ENCODE results near the gene GLCCI1.
"Not testable (repeated sequence)": the region's sequence is repeated elsewhere in the genome, so short reads cannot be mapped to it uniquely, and the experiment has no call there.

The GLCCI1 gene

DNA sequence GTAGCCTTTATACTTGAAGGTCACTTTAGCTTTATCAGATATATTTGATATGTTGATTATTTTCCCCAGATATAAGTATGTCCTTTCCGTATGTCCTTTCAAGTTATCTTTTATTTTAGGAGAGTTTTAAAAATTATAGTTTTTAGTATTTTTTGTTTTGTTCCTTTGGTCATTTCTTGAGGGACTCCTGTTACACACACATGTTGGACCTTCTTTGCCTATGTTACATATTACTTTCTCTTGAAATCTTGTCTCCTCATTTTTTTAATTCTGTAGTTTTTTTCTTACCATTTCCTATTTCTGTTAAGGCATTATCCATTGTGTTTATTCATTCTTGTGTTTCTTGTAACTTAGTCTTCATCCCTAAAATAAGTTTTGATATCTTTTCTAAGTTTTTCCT lies 23.9 kb downstream of the GLCCI1 start:
- no peak for DNase-seq

DNA sequence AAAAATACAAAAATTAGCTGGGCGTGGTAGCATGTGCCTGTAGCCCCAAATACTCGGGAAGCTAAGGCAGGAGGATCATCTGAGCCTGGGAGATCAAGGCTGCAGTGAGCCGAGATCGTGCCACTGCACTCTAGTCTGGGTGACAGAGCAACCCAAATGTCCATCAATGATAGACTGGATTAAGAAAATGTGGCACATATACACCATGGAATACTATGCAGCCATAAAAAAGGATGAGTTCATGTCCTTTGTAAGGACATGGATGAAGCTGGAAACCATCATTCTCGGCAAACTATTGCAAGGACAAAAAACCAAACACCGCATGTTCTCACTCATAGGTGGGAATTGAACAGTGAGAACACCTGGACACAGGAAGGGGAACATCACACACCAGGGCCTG lies 26.8 kb downstream of the GLCCI1 start:
- DNase-seq = not testable (repeated sequence)

GRCh38 chr7:7996568-7996967 lies 28.0 kb downstream of the GLCCI1 start:
- no peak for DNase-seq

- DNase-seq = no peak
Measured at GRCh38 chr7:8000315-8000941, 31.8 kb downstream of the GLCCI1 start.

- no peak for DNase-seq
Measured at GRCh38 chr7:8003077-8003476, 34.5 kb downstream of the GLCCI1 start.

DNA sequence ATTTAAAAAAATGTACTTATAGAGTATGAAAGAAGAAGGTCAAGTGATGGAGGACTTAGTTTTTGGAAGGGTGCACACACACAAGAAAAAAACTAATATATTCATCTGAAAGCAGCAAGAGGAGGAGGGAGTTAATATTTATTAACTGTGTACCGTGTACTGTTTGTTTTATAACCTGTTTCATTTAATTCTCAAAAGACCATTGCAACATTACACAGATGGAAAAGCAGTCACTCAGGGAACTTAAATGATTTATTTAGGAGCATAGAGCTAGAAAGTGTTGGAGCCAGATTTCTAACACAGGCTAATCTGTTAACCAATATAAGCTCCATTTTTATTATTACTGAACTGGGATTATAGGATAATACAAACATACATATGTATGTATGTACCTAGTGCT lies 36.7 kb downstream of the GLCCI1 start:
- DNase-seq = no peak

- DNase-seq = no peak
Measured at GRCh38 chr7:8014399-8014798, 45.8 kb downstream of the GLCCI1 start.

DNA sequence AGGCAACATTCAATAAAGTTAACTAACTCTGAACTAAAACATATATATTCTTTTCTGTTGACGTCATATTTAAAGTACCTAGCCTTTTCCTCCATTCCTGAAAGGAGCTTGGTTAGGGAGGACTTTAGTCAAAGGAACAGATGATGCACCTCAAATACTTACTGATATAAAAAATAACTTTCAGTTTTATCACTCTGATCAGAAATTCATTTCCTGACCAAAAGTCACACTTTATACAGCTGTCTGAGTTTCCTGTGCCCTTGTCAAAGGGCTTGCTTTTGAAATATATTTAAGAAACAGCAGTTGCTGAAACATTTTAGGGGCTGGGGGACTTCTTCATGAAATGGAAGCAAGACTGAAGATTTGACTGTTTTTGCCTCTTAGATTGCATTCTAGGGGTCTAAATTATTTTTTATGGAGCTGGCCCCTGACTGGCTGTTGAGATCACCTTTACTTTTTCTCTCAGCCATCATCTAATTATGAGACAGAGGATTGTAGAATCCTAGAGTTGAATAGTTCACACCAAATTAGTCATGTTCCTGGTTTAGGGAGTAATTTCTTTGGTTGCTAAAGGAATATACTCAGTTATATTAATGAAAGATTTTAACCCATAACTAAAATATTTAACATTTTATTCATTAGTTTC lies 46.6 kb downstream of the GLCCI1 start:
- no peak for DNase-seq

GRCh38 chr7:8015746-8016120 lies 47.1 kb downstream of the GLCCI1 start:
- no peak for DNase-seq

DNA sequence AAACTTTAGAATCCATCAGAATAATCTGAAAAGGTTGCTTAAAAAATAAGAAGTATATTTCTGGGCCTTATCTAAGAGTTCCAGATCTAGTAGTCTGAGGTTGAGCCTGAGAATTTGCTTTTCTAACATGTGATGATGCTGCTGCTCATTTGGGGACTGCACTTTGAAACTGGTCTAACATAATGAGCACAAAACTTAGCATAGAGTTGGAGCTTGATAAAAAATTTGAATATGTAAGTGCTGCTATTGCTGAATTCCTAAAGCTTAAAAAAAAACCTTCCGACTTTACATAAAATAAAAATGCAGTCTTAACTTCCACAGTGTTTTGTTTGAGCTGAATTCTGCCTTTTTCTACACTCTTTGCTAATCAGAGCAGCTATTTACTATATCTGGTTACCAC lies 48.8 kb downstream of the GLCCI1 start:
- no peak for DNase-seq

GRCh38 chr7:8018961-8019360 lies 50.4 kb downstream of the GLCCI1 start:
- no peak for DNase-seq

DNA sequence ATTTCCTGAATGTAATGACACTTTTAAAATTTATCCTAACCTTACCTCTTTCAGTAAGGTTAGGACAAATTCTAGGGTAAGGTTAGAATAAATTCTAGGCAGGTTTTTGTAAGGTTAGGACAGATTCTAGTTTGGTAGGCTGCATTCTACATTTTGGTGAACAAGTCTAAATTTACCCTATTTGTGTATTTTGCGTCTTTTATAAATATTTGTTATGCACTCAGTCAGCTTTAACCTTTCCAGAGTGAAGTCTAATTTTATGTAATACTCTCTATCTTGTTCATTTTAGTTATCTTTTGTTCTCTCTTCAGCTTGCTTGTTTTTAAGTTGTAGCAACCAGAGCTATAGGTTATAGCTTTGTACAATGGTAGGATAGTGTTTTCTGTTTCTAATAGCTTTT lies 54.0 kb downstream of the GLCCI1 start:
- no peak for DNase-seq

GRCh38 chr7:8035192-8035591 lies 66.6 kb downstream of the GLCCI1 start:
- no peak for DNase-seq

DNA sequence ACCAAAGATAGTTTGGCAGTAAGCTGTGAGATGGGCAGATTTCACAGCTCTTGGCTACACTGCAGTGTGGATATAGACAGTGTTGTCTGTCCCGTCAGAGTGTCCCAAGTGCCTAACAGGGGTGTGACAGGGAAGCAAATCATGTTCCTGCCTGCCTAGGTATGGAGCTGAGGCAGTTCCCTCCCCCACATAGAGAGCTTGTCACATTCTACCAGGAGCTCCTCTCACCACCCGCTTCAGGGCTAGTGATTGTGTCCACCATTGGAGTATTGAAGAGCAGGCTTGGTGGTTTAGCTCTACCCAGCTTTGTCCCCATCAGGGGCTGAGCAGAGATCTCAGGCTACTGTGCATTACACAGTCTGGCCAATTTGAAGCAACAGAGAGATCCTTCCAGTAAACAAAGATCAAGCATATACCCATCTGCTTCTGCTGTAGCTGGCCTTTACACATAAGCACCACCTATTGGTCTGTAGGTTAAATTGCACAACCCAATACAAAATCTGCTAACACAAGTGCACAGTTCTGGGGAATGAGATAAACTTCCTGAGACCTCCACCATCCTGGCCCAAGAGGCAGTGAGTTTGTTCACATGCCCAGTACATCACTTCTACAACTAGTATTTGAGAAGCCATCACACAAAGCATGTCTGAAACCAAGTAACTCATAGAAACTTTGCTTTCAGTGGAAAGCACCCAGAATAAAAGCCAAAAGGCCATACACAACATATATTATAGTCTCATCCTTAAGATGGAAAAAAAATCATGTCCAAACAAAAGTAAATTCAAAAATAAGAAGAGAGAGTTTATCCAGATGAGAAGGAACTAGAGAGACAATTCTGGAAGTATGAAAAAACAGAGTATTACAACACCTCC lies 67.3 kb downstream of the GLCCI1 start:
- no peak for DNase-seq

DNA sequence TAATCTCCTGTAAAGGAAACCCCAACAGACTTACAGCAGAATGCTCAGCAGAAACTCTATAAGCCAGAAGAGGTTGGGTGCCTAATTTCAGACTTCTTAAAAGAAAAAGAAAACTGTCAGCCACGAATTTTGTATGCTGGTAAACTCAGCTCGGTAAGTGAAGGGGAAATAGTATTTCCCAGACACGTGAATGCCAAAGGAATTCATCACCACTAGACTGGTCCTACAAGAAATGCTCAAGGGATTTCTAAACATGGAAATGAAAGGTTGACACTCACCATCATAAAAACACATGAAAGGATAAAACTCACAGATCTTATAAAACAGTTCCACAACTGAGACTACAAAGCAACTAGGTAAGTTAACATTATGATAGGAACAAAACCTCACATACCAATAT lies 68.6 kb downstream of the GLCCI1 start:
- no peak for DNase-seq

GRCh38 chr7:8040768-8041369 lies 72.3 kb downstream of the GLCCI1 start:
- no peak for DNase-seq

- no peak for DNase-seq
Measured at GRCh38 chr7:8042796-8043535, 74.4 kb downstream of the GLCCI1 start.

- DNase-seq = no peak
Measured at GRCh38 chr7:8044761-8045430, 76.3 kb downstream of the GLCCI1 start.

DNA sequence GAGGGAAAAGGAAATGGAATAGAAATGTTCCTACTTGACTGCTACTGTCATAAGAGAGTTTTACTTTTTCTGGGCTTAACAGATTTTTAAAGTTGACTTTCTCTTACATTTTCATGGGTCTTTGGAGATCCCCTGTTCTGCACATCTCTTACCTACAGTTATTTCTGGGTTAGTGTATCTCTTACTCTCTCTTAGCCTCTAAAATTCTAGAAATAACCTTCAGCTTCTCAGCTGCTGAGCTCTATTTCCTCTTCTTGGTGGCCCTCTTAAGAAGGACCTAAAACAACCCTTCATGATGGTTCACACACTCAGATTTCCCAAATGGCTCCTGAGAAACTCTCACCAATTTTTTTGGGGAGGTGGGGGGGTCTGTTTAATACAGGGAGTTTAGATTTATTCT lies 79.5 kb downstream of the GLCCI1 start:
- DNase-seq = not testable (repeated sequence)

DNA sequence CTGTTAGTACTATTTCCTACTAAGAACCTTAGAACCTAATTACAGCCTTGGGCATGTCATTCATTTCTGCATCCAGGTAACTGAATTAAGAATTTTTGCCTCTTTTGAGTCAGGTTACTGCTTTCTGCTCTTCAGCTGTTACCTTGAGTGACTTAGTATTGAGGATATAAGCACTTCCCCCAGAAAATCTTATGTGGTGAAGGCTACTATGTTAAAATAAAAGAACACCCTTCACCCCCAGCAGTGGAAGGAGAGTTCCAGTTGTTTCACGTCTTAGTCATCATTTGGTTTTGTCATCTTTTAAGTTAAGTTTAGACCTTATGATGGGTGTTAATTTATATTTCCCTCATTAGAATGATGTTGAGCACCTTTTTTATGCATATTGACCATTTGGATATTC lies 82.8 kb downstream of the GLCCI1 start:
- no peak for DNase-seq

DNA sequence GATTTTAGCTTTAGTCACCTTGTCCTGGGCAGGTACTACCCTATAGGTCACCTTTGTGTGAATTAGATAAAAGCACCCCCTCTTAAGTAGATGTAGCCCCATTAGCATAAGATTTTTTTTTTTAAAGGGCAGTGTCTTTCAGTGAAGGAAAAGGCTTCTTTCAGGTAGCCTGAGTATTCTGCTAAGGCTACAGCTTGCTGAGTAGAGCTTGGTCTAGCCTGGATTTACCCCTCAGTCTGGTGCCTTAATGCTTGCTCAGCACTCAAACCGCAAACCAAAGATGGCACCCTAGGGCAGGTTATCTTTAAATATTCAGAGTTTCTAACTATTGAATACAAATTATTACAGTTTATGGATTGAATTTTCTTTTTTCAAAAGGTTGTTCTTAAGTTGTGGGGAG lies 83.4 kb downstream of the GLCCI1 start:
- no peak for DNase-seq

GRCh38 chr7:8052824-8053223 lies 84.2 kb downstream of the GLCCI1 start:
- DNase-seq = no peak
